Measurements from ENCODE around the gene FAM221B.

DNA sequence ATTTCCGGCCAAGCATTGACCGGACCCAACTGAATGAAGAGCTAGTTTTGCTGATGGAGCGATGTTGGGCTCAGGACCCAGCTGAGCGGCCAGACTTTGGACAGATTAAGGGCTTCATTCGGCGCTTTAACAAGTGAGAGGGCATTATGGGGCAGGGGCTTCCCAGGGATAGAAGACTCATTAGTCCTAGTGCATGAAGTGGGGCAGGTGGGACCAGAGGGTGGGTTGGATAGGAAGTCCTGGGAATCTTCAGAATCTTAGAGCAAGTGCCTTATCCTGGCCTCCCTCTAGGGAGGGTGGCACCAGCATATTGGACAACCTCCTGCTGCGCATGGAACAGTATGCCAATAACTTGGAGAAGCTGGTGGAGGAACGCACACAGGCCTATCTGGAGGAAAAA, 22.4 kb downstream of the FAM221B start:
- TF ChIP-seq, protein P1, sequence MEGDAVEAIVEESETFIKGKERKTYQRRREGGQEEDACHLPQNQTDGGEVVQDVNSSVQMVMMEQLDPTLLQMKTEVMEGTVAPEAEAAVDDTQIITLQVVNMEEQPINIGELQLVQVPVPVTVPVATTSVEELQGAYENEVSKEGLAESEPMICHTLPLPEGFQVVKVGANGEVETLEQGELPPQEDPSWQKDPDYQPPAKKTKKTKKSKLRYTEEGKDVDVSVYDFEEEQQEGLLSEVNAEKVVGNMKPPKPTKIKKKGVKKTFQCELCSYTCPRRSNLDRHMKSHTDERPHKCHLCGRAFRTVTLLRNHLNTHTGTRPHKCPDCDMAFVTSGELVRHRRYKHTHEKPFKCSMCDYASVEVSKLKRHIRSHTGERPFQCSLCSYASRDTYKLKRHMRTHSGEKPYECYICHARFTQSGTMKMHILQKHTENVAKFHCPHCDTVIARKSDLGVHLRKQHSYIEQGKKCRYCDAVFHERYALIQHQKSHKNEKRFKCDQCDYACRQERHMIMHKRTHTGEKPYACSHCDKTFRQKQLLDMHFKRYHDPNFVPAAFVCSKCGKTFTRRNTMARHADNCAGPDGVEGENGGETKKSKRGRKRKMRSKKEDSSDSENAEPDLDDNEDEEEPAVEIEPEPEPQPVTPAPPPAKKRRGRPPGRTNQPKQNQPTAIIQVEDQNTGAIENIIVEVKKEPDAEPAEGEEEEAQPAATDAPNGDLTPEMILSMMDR (IDR thresholded peaks at IDR 0.05; ENCODE audit: low read length): no peak
- TF ChIP-seq EZH2 (optimal IDR thresholded peaks at IDR 0.05; ENCODE audit: low read depth, low read length) (no peak), EZH2phosphoT487 (IDR thresholded peaks at IDR 0.05; ENCODE audit: low read length) (no peak)

Measured in MM.1S (cell line).